ENCODE measurements around the gene PHKG2.

GRCh38 chr16:30750201-30750600 is 2.0 kb downstream of the PHKG2 start:
- TF ChIP-seq CTCF (IDR thresholded peaks at IDR 0.05) (no peak), ZFX (IDR thresholded peaks at IDR 0.05; ENCODE audit: borderline replicate concordance) (no peak)

Measured in 22Rv1 (cell line).